Nephron progenitor cell (in vitro differentiated cells): ENCODE measurements around the gene RAB15.

Source experiments
- DNase-seq: peaks from one replicate; pipeline ENCODE4 v3.0.0; 2021
- H3K27ac Mint-ChIP-seq: 2 replicates; pipeline ENCODE4 v1.8.0; 2021; ENCODE audit warnings: mild to moderate bottlenecking, moderate library complexity, mixed read lengths
- H3K27me3 Mint-ChIP-seq: 2 replicates; pipeline ENCODE4 v1.8.0; 2021; ENCODE audit warnings: mild to moderate bottlenecking, low read depth, mixed read lengths; ENCODE audit not compliant: poor library complexity
- H3K36me3 Mint-ChIP-seq: 2 replicates; pipeline ENCODE4 v1.8.0; 2021; ENCODE audit warnings: low read depth, mixed read lengths
- H3K4me1 Mint-ChIP-seq: 2 replicates; pipeline ENCODE4 v1.8.0; 2021; ENCODE audit warnings: mixed read lengths
- H3K4me3 Mint-ChIP-seq: 2 replicates; pipeline ENCODE4 v1.8.0; 2021; ENCODE audit warnings: mild to moderate bottlenecking, moderate library complexity, mixed read lengths
- H3K9me3 Mint-ChIP-seq: 2 replicates; pipeline ENCODE4 v1.8.0; 2021; ENCODE audit warnings: mild to moderate bottlenecking, moderate library complexity, mixed read lengths
- CTCF ChIP-seq: fragments of 200-600 bp; sonication (generic); IDR thresholded peaks from 2 replicates; pipeline ENCODE4 v1.5.0; 2021; ENCODE audit warnings: antibody characterized with exemption

The RAB15 gene

GRCh38 chr14:64947710-64948611, 24.2 kb downstream of the RAB15 start:
- no peaks in the 10 kb centered on the region for H3K9me3 Mint-ChIP-seq
- no peak for DNase-seq
- no peak overlapping the region for H3K4me3 Mint-ChIP-seq
- TF ChIP-seq CTCF: no peak
- H3K4me1 Mint-ChIP-seq: peaks cover 17% of the 10 kb centered on the region
- peaks cover 18% of the 10 kb centered on the region for H3K36me3 Mint-ChIP-seq
- H3K27ac Mint-ChIP-seq: peak overlapping the region; percentile 12
- peaks cover 5% of the 10 kb centered on the region for H3K27me3 Mint-ChIP-seq

GRCh38 chr14:64946310-64947045, 25.7 kb downstream of the RAB15 start:
- H3K27ac Mint-ChIP-seq: peak overlapping the region; percentile 89
- H3K4me1 Mint-ChIP-seq: peaks cover 17% of the 10 kb centered on the region
- no peak overlapping the region for H3K4me3 Mint-ChIP-seq
- peaks cover 18% of the 10 kb centered on the region for H3K36me3 Mint-ChIP-seq
- peaks cover 5% of the 10 kb centered on the region for H3K27me3 Mint-ChIP-seq
- DNase-seq: no peak
- no peak for TF ChIP-seq CTCF
- no peaks in the 10 kb centered on the region for H3K9me3 Mint-ChIP-seq

- H3K4me3 Mint-ChIP-seq: no peak overlapping the region
- H3K27ac Mint-ChIP-seq: no peak overlapping the region
- DNase-seq: no peak
- no peak for TF ChIP-seq CTCF
- H3K9me3 Mint-ChIP-seq: no peaks in the 10 kb centered on the region
- H3K36me3 Mint-ChIP-seq: peaks cover 18% of the 10 kb centered on the region
- peaks cover 17% of the 10 kb centered on the region for H3K4me1 Mint-ChIP-seq
- peaks cover 7% of the 10 kb centered on the region for H3K27me3 Mint-ChIP-seq
These were observed 26.5 kb downstream of the RAB15 start for GRCh38 chr14:64945431-64946178.

- no peak for DNase-seq
- Mint-ChIP-seq H3K36me3 (peaks cover 17% of the 10 kb centered on the region), H3K9me3 (no peaks in the 10 kb centered on the region), H3K27ac (no peak overlapping the region), H3K27me3 (peaks cover 6% of the 10 kb centered on the region), H3K4me1 (peaks cover 22% of the 10 kb centered on the region), H3K4me3 (no peak overlapping the region)
- TF ChIP-seq CTCF: no peak
These were observed 27.3 kb downstream of the RAB15 start for GRCh38 chr14:64944861-64945260.

- peaks cover 21% of the 10 kb centered on the region for H3K36me3 Mint-ChIP-seq
- H3K4me3 Mint-ChIP-seq: no peak overlapping the region
- H3K27ac Mint-ChIP-seq: no peak overlapping the region
- H3K27me3 Mint-ChIP-seq: peaks cover 4% of the 10 kb centered on the region
- no peak for DNase-seq
- peaks cover 28% of the 10 kb centered on the region for H3K4me1 Mint-ChIP-seq
- no peak for TF ChIP-seq CTCF
- no peaks in the 10 kb centered on the region for H3K9me3 Mint-ChIP-seq
These were observed 28.1 kb downstream of the RAB15 start for GRCh38 chr14:64944041-64944440.
